ENCODE results near the gene SMYD3.

DNA sequence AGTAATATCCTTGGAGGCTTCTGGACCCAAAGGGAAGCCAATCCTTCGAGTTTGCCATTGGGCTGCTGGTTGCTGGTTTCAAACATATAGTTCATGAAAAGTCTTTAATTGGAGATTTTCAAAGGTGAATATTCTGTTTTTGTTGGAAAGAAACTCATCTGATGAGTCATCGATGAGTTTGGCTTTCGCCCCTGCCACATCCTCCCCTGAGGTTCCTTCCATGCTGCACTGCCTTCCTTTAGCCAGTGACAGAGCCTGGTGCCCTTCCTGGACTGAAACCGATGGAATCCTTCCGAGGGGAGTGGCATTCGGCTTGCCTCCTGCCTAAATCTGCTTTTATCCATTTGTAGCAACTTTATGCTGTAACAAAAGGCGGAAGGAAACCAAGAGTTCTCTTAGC is 802.3 kb downstream of the SMYD3 start:
- no peak for TF ChIP-seq EZH2 (IDR thresholded peaks at IDR 0.05; ENCODE audit: borderline replicate concordance, low read depth, low read length, severe bottlenecking)
- TF ChIP-seq POLR2A (IDR thresholded peaks at IDR 0.05; ENCODE audit: low read depth, low read length): no peak
- TF ChIP-seq, protein P1, sequence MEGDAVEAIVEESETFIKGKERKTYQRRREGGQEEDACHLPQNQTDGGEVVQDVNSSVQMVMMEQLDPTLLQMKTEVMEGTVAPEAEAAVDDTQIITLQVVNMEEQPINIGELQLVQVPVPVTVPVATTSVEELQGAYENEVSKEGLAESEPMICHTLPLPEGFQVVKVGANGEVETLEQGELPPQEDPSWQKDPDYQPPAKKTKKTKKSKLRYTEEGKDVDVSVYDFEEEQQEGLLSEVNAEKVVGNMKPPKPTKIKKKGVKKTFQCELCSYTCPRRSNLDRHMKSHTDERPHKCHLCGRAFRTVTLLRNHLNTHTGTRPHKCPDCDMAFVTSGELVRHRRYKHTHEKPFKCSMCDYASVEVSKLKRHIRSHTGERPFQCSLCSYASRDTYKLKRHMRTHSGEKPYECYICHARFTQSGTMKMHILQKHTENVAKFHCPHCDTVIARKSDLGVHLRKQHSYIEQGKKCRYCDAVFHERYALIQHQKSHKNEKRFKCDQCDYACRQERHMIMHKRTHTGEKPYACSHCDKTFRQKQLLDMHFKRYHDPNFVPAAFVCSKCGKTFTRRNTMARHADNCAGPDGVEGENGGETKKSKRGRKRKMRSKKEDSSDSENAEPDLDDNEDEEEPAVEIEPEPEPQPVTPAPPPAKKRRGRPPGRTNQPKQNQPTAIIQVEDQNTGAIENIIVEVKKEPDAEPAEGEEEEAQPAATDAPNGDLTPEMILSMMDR (IDR thresholded peaks at IDR 0.05; ENCODE audit: extremely low read depth in 1 of 2, insufficient read depth in 1 of 2, low read depth in 1 of 2, low read length in 2 of 2): no peak
- no peak for TF ChIP-seq POLR2AphosphoS5 (IDR thresholded peaks at IDR 0.05; ENCODE audit: insufficient read depth, low read depth, low read length)
- TF ChIP-seq JUN (IDR thresholded peaks at IDR 0.05; ENCODE audit: borderline replicate concordance, insufficient read depth, insufficient read length, low read depth): peak; percentile 35
- no peak for TF ChIP-seq MYC (IDR thresholded peaks at IDR 0.05; ENCODE audit: low read depth, low read length)
- TF ChIP-seq FOS (IDR thresholded peaks at IDR 0.05; ENCODE audit: borderline replicate concordance, insufficient read depth, low read length): peak; percentile 34
- TF ChIP-seq GATA2 (IDR thresholded peaks at IDR 0.05; ENCODE audit: insufficient read depth, insufficient read length, low read depth, low read length): no peak
- TF ChIP-seq, protein P2, sequence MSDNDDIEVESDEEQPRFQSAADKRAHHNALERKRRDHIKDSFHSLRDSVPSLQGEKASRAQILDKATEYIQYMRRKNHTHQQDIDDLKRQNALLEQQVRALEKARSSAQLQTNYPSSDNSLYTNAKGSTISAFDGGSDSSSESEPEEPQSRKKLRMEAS (IDR thresholded peaks at IDR 0.05; ENCODE audit: insufficient read depth, insufficient read length): no peak
